Activated effector memory CD4-positive, alpha-beta T cell treated with Interleukin-2 at 50 U/mL for 16 hours (primary cell): Measurements from ENCODE around the gene AUTS2.

Experiments used
- DNase-seq: peaks from one replicate; pipeline ENCODE4 v3.0.0-alpha.2; 2020

Gene AUTS2

GRCh38 chr7:69959789-69960499 is 361.7 kb downstream of the AUTS2 start:
- no peak for DNase-seq

GRCh38 chr7:69961436-69961835 is 363.2 kb downstream of the AUTS2 start:
- DNase-seq: no peak

DNA sequence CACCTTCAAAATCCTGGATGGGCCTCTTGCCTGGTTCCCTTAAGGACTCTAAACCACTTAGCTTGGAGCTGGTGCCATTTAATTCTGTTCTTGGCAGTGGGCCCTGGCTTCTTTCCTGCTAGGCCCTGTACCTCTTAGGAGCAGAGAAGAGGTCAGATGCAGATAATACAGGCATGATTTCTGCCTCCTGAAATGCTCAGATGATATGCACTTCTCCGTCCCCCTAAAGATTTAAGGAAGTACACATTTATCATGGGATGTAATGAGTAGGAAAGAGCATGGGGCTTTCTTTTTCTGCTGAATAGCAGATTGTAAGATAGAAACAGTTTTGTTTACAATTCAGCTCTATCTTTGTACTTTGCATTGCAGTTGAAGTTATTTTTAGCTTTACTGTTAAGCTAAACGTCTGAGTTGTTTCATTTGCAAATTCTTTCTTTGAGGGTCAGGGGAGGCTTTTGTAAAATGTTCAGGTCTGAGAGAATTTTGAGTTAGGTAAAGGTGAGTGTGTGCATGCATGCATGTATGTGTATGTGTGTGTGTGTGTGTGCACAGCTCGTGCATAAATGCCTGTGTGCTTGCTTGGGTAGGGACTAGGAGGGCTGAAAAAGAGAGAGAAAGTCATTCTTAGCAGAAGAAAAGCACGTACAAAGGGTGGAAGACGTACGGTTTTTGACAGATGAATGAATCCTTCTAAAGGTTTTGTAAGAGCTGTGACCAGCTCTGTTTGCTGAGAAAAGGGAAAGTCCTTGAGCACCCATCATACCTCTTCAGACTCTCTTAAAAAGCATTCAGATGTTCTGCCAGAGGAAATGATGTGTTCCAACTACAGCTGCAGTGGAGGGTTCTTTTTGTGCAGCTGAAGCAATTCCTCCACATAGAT is 364.2 kb downstream of the AUTS2 start:
- DNase-seq: no peak

DNA sequence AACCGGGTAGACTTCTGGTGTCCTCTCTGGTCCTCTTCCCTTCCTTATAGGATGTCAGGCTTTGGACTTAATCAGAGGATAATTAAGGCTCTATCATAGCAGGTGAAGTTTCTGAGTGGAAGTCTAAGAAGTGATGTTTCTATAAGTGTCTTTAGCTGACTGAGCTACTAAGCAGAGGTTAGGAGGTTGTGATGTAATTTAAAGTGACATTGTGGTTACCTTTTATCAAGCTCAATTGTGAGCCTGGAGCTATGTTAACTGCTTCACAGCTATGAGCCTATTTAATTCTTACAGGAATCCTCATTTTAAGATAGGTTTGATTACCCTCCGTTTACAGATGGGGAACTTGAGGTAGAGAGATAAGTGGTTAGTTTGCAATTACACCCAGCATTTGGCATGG is 365.1 kb downstream of the AUTS2 start:
- DNase-seq: no peak

- DNase-seq: no peak
Observed at GRCh38 chr7:69966766-69967591, 368.7 kb downstream of the AUTS2 start.

DNA sequence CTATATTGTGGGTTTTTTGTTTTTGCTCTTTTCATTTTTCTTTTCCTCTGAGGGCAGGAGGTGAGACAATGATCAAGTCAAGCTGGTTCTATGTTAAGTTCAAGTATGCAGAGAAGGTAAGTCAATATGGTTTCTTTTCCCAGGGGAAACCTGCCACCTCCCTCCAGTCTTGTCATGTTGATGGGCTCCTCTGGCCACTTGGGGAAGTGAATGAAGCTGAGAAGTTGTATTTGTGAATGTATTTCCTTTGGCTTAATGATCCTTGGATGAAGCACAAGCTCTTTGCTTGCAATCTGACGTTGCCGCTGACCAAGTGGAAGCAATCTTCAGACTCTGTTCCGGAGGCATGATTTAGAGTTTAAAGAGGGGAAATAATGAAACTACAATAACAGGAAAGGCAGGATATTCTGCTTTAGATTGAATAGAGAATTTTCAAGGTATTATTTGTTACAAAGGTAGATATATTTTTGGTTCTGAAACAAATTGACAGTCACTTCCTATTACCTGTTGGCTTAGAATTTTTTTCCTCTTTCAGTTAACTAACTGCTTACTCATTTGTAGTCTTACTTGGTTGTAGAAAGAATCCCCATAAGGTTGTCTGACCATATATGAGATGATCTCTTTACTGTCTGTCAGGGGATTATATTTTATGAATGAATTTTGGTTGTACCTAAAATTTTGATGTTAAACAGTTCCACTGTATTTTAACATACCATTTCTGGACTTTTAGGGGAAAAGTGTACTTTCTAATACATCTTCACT is 369.6 kb downstream of the AUTS2 start:
- DNase-seq: no peak

GRCh38 chr7:69968969-69969556 is 370.8 kb downstream of the AUTS2 start:
- no peak for DNase-seq

GRCh38 chr7:69981646-69982045 is 383.4 kb downstream of the AUTS2 start:
- no peak for DNase-seq

GRCh38 chr7:69982197-69982596 is 383.9 kb downstream of the AUTS2 start:
- DNase-seq: no peak

GRCh38 chr7:69989551-69989950 is 391.3 kb downstream of the AUTS2 start:
- DNase-seq: no peak

DNA sequence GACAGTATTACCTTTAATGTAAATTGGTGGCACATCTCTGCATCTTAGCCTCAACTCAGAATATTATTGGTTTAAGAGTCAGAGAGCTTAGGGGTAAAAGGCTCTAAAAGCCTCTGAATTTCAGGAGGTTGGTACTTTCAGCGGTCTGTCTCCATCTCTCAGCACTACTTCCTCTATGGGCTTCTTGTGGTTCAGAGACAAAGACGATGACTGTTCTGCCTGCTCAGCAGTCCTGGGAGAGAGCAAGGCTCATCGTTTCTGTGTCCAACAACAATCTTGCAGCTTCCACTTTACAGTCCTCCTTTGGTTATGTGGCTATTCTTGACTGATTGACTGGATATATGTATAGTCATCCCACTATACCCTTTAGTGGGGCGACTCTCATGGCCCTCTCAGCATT is 394.7 kb downstream of the AUTS2 start:
- no peak for DNase-seq

DNA sequence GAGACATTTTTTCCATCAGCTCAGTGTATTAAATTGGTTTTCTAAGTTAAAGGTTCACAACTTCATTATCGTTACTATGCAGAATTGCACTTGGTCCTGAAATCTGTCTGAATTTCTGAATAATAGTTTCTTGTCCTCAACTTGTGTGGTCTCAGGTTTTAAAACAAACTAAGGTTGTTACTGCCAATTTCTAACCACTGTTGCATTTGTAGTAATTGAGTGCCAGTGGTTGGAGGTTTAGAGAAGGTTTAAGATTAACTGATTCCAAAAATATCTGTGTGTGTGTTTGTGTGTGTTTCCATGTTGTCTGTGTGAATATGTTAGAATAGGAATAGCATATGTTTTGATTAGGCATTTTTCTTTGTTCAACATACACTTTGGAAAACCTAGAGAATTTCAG is 395.9 kb downstream of the AUTS2 start:
- DNase-seq: no peak

DNA sequence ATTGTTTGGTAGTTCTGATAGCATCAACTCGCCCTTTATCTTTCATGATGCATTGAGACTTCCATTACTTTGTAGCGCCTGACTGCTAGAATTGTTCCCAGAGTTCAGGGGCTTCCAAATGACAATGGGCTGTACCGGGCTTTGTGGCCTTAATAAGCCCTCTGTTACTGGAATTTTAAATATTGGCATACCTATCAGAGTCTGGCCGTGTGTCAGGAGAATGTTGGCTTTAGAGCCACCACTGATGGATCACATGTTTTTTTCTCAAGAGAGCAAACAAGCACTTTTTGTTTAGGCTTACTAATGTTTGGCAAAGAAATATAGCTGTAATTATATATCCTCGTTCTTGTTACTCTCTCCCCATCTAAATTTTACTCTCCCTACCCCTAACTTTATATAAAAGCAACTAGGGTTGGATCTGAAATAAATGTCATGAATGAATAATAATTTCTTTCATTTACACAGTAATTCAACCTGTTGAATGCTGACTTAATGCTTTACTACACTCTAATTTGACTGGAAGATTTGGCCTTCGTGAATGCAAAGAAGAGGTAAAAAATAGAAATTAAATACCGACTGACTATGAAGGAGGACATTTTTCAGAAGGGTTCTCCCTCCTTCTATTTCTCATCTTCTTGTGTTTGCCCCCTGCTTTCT is 396.7 kb downstream of the AUTS2 start:
- no peak for DNase-seq

DNA sequence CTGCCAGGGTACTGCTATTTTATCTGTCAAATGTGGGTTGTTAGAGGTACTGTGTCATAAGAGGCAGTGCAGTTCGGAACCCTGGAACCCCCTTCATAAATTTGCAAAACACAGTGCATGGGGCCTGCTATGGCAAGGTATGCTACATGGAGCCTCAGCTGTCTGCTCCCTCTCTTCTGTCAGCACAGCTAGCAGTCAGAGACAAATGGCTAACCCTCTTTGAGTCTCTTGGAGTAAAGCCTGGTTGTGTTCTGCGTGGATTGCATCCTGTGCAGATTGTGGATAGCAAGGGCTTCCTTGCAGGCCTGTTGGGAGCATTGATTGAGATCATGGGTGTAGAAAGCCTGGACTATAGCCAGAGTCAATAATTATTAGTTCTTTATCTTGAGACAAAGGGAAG is 397.8 kb downstream of the AUTS2 start:
- DNase-seq: no peak

DNA sequence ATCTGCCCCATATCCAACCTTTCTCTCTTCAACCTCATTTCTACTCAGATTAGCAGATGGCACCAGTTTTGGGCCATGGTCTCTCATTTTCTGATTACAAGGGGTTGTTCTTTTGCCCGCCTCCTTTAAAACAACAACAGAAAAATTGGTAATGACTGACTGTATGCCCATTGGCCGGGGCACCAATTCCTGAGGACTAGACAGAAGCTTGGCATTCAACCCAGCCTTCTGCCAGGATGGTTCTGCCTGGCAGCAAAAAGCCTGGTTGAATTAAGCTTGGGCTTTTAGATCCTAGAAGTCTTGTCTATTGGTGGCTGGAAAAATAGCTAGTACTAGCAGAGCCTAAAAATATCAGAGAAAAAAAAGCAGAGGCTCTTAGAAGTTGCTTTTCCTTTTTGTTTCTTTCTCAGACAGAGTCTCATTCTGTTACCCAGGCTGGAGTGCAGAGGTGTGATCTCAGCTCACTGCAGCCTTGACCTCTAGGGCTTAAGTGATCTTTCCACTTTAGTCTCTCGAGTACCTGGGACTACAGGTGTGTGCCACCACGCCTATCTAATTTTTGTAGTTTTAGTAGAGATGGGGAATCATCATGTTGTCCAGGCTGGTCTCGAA is 402.6 kb downstream of the AUTS2 start:
- no peak for DNase-seq

DNA sequence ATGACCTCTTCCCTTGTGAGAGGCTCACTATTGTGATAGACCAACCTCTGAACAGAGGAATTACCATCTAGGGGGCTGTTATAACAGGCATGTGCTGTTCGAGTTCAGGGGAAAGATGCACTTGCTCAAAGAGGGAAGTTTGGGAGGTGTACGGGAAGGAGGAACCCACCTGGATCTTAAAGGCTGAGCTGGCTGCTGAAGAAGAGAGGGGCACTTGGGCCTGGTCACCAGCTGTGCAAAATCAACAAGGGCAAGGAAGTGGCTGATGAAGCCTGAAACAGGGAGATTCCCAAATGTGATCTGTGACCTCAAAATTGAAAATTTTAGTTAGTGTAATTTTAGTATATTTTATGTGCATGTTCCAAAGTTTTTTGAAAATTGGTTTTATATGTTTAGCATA is 407.2 kb downstream of the AUTS2 start:
- no peak for DNase-seq

GRCh38 chr7:70005891-70006260 is 407.6 kb downstream of the AUTS2 start:
- no peak for DNase-seq

DNA sequence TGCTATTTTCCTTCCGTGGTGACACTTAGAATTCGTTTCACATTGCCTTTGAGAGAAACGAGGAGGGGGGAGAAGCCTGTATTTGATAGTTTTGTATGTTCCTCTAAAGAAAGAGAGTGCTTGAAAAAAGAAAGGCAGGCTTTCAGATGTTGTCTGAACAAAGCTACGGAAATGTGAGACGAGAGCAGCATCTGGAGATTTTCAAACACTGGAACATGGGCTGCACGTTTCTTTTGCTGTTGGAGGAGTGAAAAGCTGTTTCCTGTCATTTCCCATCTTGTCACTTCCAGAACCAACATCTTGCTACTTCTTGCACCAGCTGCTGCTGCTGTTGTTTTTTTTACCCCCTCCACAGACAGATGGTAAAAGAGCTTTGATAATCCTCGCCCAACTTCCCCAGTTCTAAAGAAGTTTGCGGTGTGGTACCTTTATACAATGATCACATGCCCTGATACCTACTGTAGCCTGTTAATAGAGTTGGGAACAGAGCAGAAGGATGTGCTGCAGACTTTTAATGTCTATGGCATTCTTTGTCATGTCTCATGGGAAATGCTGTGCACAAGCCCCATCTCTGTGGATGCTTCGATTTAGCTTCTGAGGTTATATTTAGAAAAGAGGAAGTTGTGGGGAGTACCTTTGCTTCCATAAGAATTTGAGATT is 408.1 kb downstream of the AUTS2 start:
- DNase-seq: no peak

DNA sequence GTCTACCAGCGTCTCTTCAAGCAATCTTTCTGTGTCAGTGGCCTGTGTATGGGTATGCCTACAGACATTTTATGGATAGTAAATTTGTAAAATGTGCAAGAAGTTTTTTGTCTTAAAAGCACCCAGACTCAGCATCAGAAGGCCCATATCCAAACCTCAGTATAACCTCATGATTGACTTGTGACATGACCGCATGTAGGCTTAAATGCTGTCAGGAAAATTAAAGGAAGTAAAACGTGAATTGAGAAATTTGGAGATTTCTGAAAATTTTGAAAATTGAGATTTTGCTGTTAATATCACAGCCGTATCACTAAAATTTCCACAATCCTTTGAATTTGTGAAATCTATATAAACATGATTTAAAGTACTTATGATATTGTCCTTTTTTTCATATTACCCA is 410.2 kb downstream of the AUTS2 start:
- no peak for DNase-seq

GRCh38 chr7:70014472-70015177 is 416.4 kb downstream of the AUTS2 start:
- no peak for DNase-seq
